ENCODE data around the gene LRRC8C. TPM values are rescaled to one million over a fixed set of nuclear protein-coding genes. Genes with fewer than 3 reads are reported as not detected.

Gene LRRC8C
- total RNA-seq, 4 donors from 2014 or later, result 4.4 to 11.0 (median 8.2) TPM

- Histone ChIP-seq H3K4me3 (replicated peaks in 1 of 3) (no peak overlapping the region), H3K9me3 (no peaks in the 10 kb centered on the region), H3K36me3 (no peaks in the 10 kb centered on the region), H3K27me3 (no peaks in the 10 kb centered on the region), H3K27ac (no peak overlapping the region), H3K4me1 (peaks cover 0 to 23% of the 10 kb centered on the region in 2 donors)
- TF ChIP-seq POLR2A (IDR thresholded peaks at IDR 0.05), result no peak
- TF ChIP-seq CTCF (IDR thresholded peaks at IDR 0.05), result no peak
- DNase-seq, result no peak
- intact Hi-C loops (cut with DNase I), result no loop called here
- WGBS, 2 donors, result 46 to 70% methylated on average over 1 of the region's 1 CpG
Measured at GRCh38 chr1:89697383-89697782, 64.5 kb downstream of the LRRC8C start.

- Histone ChIP-seq H3K9me3 (no peaks in the 10 kb centered on the region), H3K27me3 (no peaks in the 10 kb centered on the region), H3K27ac (no peak overlapping the region), H3K4me3 (replicated peaks in 1 of 3) (no peak overlapping the region), H3K36me3 (no peaks in the 10 kb centered on the region), H3K4me1 (peaks cover 0 to 21% of the 10 kb centered on the region in 2 donors)
- DNase-seq, result no peak
- no peak for TF ChIP-seq POLR2A (IDR thresholded peaks at IDR 0.05)
- intact Hi-C loops (cut with DNase I), result no loop called here
- WGBS, 2 donors, result 67 to 69% methylated on average over 3 of the region's 3 CpGs
Measured at GRCh38 chr1:89698020-89698560, 65.2 kb downstream of the LRRC8C start.

GRCh38 chr1:89698624-89699023 is 65.7 kb downstream of the LRRC8C start:
- H3K9me3 ChIP-seq, result no peaks in the 10 kb centered on the region
- intact Hi-C loops (cut with DNase I), result no loop called here
- peak overlapping the region in 1 of 3 donors; percentile 25 for H3K27ac ChIP-seq
- WGBS, 2 donors, result 65 to 73% methylated on average over 1 of the region's 1 CpG
- no peak for DNase-seq
- TF ChIP-seq CTCF (IDR thresholded peaks at IDR 0.05) (no peak), POLR2A (IDR thresholded peaks at IDR 0.05) (no peak)
- no peaks in the 10 kb centered on the region for H3K27me3 ChIP-seq
- no peak overlapping the region for H3K4me3 ChIP-seq (replicated peaks in 1 of 3)
- H3K4me1 ChIP-seq, result peaks cover 0 to 19% of the 10 kb centered on the region in 2 donors
- no peaks in the 10 kb centered on the region for H3K36me3 ChIP-seq

- no peak for DNase-seq
- peaks cover 0 to 16% of the 10 kb centered on the region in 2 donors for H3K4me1 ChIP-seq
- no peak overlapping the region for H3K4me3 ChIP-seq (replicated peaks in 1 of 3)
- no peaks in the 10 kb centered on the region for H3K9me3 ChIP-seq
- intact Hi-C loops (cut with DNase I), result no loop called here
- no peak overlapping the region for H3K27ac ChIP-seq
- no peaks in the 10 kb centered on the region for H3K36me3 ChIP-seq
- no peak for TF ChIP-seq CTCF (IDR thresholded peaks at IDR 0.05)
- no peak for TF ChIP-seq POLR2A (IDR thresholded peaks at IDR 0.05)
- no peaks in the 10 kb centered on the region for H3K27me3 ChIP-seq
- 86 to 87% methylated on average over 4 of the region's 4 CpGs for WGBS, 2 donors
Measured at GRCh38 chr1:89699451-89699986, 66.6 kb downstream of the LRRC8C start.

- H3K4me1 ChIP-seq, result peaks cover 0 to 7% of the 10 kb centered on the region in 2 donors
- no peak overlapping the region for H3K4me3 ChIP-seq (replicated peaks in 1 of 3)
- WGBS, 2 donors, result 64 to 80% methylated on average over 4 of the region's 4 CpGs
- TF ChIP-seq POLR2A (IDR thresholded peaks at IDR 0.05) (no peak), CTCF (IDR thresholded peaks at IDR 0.05) (no peak)
- H3K27ac ChIP-seq, result no peak overlapping the region
- no peaks in the 10 kb centered on the region for H3K36me3 ChIP-seq
- no peaks in the 10 kb centered on the region for H3K27me3 ChIP-seq
- H3K9me3 ChIP-seq, result no peaks in the 10 kb centered on the region
- no peak for DNase-seq
- intact Hi-C loops (cut with DNase I), result no loop called here
Measured at GRCh38 chr1:89701746-89702241, 68.9 kb downstream of the LRRC8C start.

Measured in thyroid gland (tissue), 4 donors.